ENCODE data around the gene ATP9B.
A peak's percentile ranks its signal among the peaks of the same experiment; 100 is the strongest.
"Not testable (repeated sequence)": the region's sequence is repeated elsewhere in the genome, so short reads cannot be mapped to it uniquely, and the experiment has no call there.

The ATP9B gene

GRCh38 chr18:79246309-79247108 is 177.3 kb downstream of the ATP9B start:
- peak; percentile 73 for DNase-seq

DNA sequence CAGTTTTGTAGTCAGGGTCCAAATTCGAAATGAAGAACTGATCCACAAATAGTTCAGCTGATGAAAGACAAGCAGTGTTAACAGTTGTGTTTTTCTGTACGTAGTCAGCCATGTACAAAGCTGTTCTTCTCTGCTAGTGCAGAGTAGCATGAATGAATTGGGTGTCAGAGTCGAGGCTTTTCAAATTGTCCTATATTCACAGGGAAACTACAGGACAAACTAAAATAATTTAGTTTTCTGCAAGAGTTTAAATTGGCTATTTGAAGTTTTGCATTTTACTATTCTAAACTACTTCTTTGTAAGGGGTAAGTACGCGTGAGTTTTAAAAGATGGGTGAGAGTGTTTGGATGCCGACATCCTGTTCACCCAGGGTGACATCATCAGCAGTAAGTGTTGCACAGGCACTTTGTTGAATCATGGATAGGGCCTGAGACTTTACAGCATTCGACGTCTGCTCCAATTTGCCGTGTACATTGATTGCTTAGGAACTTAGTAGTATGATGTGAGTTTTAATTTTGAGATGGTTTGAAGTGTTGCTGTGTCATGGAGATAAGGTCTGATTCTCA is 179.4 kb downstream of the ATP9B start:
- DNase-seq: no peak

- no peak for DNase-seq
These were observed 181.2 kb downstream of the ATP9B start for GRCh38 chr18:79250301-79250981.

- no peak for DNase-seq
These were observed 181.8 kb downstream of the ATP9B start for GRCh38 chr18:79251021-79251420.

GRCh38 chr18:79252904-79253633 is 183.9 kb downstream of the ATP9B start:
- no peak for DNase-seq

GRCh38 chr18:79257480-79257879 is 188.3 kb downstream of the ATP9B start:
- DNase-seq: no peak

GRCh38 chr18:79258447-79258846 is 189.3 kb downstream of the ATP9B start:
- no peak for DNase-seq

DNA sequence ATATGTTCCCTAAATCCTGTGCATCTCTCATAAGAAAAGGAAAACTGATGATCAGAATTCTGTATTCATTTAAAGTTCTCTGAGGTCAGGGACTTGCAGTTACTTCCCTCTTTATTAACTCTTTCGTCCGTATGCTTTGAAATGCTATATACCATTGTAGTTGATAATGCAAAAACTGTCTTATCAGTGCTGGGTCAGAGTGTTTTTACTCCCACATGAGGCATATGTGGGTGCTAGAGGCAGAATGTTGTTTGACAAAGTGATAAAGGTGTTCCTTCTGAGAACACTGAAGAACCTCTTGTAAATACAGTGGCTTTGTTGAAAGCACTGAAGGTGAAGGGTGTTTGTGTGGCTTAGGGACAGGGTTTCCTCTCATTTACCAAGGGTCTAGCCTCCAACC is 190.0 kb downstream of the ATP9B start:
- no peak for DNase-seq

DNA sequence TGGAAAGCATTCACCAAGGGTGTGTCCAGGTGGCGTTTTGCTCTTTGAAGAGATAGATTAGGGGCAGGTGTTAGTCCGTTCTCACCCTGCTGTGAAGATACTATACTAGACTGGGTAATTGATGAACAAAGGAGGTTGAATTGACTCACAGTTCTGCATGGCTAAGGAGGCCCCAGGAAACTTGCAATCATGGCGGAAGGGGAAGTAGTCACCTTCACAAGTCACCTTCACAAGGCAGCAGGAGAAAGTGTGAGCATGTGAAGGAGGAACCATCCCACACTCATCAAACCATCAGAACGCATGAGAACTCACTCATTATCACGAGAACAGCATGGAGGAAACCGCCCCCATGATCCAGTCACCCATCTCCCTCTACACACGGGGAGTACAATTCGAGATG is 190.8 kb downstream of the ATP9B start:
- DNase-seq: no peak

DNA sequence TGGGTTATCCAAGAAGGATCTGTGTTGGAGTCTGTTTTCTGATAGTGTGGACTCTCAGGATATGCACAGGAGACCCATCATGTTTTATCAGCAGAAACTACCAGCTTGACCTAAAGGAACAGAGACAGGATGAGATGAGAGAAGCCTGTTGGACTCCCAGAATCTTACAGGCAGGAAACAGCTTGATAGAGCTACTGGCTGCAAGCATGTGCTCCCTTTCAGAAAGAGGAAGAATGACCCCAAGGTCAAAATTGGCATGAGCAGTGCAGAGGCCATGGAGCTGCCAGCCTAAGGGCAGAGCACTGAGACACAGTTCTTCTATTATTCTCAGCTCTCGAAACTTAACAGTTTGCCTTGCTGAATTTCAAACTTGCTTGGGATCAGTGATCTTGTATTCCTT is 191.3 kb downstream of the ATP9B start:
- no peak for DNase-seq

DNA sequence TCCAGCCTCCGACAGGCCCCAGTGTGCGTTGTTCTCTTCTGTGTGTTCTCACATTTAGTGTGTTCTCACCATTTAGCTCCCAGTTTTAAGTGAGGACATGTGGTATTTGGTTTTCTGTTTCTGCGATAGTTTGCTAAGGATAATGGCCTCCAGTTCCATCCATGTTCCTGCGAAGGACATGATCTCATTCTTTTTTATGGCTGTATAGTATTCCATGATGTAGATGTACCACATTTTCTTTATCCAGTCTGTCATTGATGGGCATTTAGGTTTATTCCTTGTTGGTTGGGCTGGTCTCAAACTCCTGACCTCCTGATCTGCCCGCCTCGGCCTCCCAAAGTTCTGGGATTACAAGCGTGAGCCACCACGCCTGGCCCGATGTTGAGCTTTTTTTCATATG is 195.9 kb downstream of the ATP9B start:
- DNase-seq: not testable (repeated sequence)

DNA sequence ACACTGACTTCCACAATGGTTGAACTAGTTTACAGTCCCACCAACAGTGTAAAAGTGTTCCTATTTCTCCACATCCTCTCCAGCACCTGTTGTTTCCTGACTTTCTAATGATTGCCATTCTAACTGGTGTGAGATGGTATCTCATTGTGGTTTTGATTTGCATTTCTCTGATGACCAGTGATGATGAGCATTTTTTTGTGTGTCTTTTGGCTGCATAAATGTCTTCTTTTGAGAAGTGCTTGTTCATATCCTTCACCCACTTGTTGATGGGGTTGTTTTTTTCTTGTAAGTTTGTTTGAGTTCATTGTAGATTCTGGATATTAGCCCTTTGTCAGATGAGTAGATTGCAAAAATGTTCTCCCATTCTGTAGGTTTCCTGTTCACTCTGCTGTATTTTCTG is 202.6 kb downstream of the ATP9B start:
- DNase-seq: not testable (repeated sequence)

DNA sequence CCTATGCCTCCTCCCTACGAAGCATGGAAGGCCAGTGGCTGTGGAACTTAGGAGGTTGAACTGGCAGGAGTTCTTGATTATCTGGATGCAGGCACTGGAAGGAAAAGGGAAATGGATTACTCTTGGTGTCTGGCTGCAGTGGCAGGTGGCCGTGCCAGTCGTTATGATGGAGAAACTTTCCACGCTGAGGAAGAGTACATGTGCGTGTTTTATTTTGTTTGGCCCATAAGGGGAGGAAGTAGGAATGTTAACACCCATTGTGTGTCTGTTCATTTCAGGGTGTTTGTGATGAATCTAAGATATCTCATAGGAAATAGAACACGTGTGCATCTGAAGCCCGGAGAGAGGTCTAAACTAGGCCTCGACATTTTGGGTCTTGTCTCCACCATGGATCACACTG is 203.7 kb downstream of the ATP9B start:
- DNase-seq: no peak

DNA sequence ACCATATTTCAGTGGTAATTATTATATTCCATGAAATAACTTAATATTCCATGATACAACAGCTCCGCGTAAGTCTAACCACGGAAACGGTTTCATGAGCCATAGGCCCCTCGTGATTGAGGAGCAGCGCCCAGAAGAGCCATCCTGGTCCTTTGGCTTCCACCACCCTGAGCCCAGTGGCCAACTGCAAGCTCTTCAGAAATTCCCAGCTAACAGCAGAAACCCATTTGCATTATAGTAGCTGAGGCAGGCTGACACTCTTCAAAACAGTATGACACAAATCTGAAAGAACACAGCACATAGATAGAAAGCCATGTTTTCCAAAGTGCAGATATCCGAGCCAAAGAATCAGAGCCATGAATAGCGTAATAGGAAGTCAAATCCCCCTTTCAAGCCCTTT is 205.6 kb downstream of the ATP9B start:
- DNase-seq: no peak

GRCh38 chr18:79275461-79275860 is 206.3 kb downstream of the ATP9B start:
- DNase-seq: no peak

GRCh38 chr18:79275992-79276391 is 206.8 kb downstream of the ATP9B start:
- no peak for DNase-seq

- DNase-seq: no peak
These were observed 209.7 kb downstream of the ATP9B start for GRCh38 chr18:79278896-79279295.

GRCh38 chr18:79283131-79283810 is 214.1 kb downstream of the ATP9B start:
- no peak for DNase-seq

DNA sequence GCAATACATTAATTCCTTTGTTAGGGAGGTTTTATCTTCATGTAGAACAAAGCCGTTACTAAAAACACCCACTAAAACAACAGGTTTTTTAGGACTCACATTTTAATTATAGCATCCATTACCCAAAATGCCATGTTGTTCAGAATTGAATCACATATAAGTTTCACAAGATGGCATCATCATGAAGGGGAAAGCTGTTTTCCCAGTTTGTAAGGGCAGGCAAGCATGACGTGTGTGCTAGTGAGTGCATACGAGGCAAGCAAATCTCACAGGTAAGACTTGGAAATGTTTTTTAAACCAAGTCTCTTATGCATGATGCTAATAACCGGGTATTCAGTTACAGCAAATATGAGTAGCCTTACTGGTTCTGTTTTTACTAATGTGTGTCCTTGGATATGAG is 214.7 kb downstream of the ATP9B start:
- DNase-seq: no peak

GRCh38 chr18:79285191-79285590 is 216.0 kb downstream of the ATP9B start:
- DNase-seq: not testable (repeated sequence)

DNA sequence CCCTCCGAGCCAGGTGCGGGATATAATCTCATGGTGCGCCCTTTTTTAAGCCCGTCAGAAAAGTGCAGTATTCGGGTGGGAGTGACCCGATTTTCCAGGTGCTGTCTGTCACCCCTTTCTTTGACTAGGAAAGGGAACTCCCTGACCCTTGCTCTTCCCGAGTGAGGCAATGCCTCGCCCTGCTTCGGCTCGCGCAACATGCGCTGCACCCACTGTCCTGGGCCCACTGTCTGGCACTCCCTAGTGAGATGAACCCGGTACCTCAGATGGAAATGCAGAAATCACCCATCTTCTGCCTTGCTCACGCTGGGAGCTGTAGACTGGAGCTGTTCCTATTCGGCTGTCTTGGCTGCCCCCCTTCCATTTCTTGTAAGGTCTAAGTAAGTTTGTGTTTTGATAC is 221.2 kb downstream of the ATP9B start:
- DNase-seq: not testable (repeated sequence)

GRCh38 chr18:79290876-79291275 is 221.7 kb downstream of the ATP9B start:
- DNase-seq: no peak

- no peak for DNase-seq
These were observed 225.0 kb downstream of the ATP9B start for GRCh38 chr18:79294235-79294634.
